Activated naive CD4-positive, alpha-beta T cell treated with anti-CD3 and anti-CD28 coated beads, Interleukin-2, amount 50 U/mL, for 72 hours (primary cell): ENCODE results near the gene UNC79. TPM values are rescaled to one million over a fixed set of nuclear protein-coding genes. Genes with fewer than 3 reads are reported as not detected.
"Not testable (repeated sequence)": the region's sequence is repeated elsewhere in the genome, so short reads cannot be mapped to it uniquely, and the experiment has no call there.

ENCODE experiments used
- ATAC-seq, 2 donors: fragments of 150-1000 bp; cut with Tn5 transposase; 2 replicates each; pipeline ENCODE4 v1.10.0; 2021; ENCODE audit warnings: mild to moderate bottlenecking in 2 of 2, moderate library complexity in 2 of 2
- DNase-seq, 2 donors: peaks; one replicate each; pipeline ENCODE4 v3.0.0; 2021 to 2022; ENCODE audit warnings: low spot score in 2 of 2
- H3K27ac Mint-ChIP-seq, 2 donors: one replicate each; pipeline ENCODE4 v1.8.0; 2022; ENCODE audit warnings: mild to moderate bottlenecking in 2 of 2, mixed read lengths in 2 of 2
- H3K36me3 Mint-ChIP-seq, 2 donors: one replicate each; pipeline ENCODE4 v1.8.0; 2022; ENCODE audit warnings: mixed read lengths in 2 of 2
- H3K9me3 Mint-ChIP-seq, 2 donors: one replicate each; pipeline ENCODE4 v1.8.0; 2022; ENCODE audit warnings: mixed read lengths in 2 of 2
- total RNA-seq, 2 donors: library from RNA; stranded (reverse); gene quantifications; one replicate each; pipeline ENCODE4 v1.2.3, GENCODE V29; 2022

Gene UNC79
- total RNA-seq: under 1 TPM in 1 of 2 donors, not detected in 1; 0.02 TPM

DNA sequence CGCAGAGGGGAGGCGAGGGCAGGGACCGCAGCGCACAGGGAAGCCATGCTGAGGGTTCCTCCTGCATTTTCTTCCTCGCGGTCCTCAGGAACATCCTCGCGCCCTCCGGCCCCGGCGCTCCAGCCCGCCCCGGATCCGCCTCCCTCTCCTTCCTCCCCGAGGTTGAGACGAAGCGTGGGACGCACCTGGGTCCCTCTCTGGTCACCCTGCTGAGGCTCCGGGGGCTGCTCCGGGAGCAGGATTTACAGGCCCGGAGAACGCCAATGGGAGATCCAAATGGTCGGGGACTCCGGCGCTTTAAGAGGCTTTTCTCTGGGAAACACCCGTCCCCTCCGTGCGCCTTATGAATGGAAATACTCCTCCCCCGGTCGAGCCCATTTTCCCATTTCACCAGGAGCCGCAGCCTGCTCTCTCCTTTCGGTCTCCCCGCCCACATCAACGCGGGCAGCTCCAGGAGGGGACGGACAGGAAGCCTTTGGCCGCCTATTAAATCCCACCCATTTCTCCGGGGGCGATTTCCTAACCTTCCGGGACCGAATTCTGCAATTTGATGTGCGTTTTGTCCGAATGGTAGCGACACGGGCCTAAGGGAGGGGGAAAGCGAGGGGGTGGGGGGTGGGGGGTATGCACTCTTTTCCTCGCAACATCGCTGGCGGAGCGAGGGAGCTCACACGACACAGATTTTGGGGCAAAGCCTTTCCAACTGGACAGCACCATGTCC lies at the start of gene UNC79:
UNC79 (plus strand) TSS at position 625 of the 721 bp plus-strand sequence; CDS start at position 716, 91 bp downstream.
- Mint-ChIP-seq H3K27ac (no peak within 1 kb of the TSS), H3K36me3 (peaks cover 9 to 10% of the 10 kb centered on the region in 2 donors), H3K9me3 (peaks cover 8 to 19% of the 10 kb centered on the region in 2 donors)
- ATAC-seq (no peak), DNase-seq (no peak)

DNA sequence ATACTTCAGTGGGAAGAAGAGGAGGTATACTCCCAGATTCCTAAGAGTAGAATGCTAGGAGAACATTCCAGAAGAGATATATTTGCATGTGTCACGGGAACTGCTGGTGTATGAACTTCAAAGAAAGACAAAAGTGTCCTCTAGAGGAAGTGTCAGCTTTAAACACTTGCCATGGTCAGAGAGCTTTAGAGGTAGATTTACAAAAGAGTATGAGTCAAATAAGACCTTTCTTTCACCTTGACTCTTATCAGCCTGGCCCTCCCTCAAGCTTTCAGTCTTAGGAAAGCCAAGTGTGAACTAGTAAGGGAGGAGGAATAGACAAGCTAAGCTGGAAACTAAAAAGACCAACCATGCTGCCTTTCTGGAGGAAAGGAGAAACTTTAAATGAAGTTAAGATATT lies 49.1 kb upstream of the UNC79 start:
- Mint-ChIP-seq H3K36me3 (no peaks in the 10 kb centered on the region), H3K27ac (no peak overlapping the region), H3K9me3 (no peaks in the 10 kb centered on the region)
- no peak for DNase-seq
- ATAC-seq: no peak

DNA sequence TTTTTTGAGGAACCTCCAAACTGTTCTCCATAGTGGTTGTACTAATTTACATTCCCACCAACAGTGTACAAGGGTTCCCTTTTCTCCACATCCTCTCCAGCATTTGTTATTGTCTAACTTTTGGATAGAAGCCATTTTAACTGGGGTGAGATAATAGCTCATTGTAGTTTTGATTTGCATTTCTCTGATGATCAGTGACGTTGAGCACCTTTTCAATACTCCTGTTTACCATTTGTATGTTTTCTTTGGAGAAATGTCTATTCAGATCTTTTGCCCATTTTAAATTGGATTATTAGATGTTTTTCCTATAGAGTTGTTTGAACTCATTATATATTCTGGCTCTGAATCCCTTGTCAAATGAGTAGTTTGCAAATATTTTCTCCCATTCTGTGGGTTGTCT lies 46.5 kb upstream of the UNC79 start:
- H3K36me3 Mint-ChIP-seq, H3K27ac Mint-ChIP-seq, DNase-seq, ATAC-seq, H3K9me3 Mint-ChIP-seq: not testable (repeated sequence)

DNA sequence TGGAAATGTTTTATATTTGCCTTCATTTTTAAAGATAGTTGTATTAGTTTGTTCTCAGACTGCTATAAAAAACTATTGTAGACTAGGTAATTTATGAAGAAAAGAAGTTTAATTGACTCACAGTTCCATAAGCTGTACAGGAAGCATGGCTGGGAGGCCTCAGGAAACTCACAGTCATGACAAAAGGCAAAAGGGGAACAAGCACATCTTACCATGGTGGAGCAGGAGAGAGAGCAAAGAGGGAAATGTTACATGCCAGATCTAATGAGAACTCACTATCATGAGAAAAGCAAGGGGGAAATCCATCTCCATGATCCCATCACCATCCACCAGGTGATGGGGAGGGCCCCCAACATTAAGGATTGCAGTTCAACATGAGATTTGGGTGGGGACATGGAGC lies 35.5 kb upstream of the UNC79 start:
- Mint-ChIP-seq H3K36me3 (peaks cover 0 to 13% of the 10 kb centered on the region in 2 donors), H3K9me3 (peaks cover 13 to 17% of the 10 kb centered on the region in 2 donors), H3K27ac (no peak overlapping the region)
- DNase-seq: no peak
- ATAC-seq: no peak

DNA sequence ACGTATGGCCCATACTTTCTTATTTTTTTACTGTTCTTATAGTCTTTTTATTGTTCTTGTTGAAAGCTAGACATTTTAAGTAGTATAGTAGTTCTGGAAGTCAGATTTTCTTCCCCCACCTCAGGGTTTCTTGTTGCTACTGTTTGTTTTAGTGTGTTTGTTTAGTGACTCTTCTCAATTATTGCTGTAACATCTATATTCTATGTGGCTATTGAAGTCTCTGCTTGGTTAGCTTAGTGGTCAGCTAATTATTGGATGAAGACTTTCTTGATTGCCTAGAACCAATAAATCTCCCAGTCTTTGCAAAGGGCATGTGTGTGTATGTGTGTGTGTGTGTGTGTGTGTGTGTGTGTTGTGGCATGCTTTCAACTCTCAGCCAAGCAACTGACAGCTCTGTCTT lies 34.3 kb upstream of the UNC79 start:
- Mint-ChIP-seq H3K27ac (no peak overlapping the region), H3K36me3 (peaks cover 0 to 13% of the 10 kb centered on the region in 2 donors), H3K9me3 (peaks cover 13 to 17% of the 10 kb centered on the region in 2 donors)
- ATAC-seq: no peak
- DNase-seq: no peak

DNA sequence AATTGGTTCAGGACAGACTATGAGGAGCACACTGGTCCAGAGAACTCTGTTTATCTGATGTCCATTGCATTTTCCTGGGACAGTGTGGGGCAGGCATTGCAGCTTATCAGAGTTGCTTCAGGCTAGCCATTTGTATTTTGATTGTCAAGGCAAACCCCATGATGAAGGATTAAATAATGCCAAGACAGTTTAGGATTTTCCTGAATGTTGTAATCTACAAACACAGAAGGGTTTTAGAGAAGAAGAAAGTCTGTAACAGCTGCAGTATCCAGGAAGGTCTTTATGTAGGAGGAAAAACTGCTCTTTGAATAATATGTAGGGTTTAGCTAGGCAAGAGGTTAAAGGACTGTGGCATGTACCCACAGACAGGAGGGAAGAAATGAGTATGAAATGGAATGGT lies 32.2 kb upstream of the UNC79 start:
- Mint-ChIP-seq H3K36me3 (peaks cover 0 to 13% of the 10 kb centered on the region in 2 donors), H3K27ac (no peak overlapping the region), H3K9me3 (peaks cover 13 to 17% of the 10 kb centered on the region in 2 donors)
- no peak for DNase-seq
- no peak for ATAC-seq

DNA sequence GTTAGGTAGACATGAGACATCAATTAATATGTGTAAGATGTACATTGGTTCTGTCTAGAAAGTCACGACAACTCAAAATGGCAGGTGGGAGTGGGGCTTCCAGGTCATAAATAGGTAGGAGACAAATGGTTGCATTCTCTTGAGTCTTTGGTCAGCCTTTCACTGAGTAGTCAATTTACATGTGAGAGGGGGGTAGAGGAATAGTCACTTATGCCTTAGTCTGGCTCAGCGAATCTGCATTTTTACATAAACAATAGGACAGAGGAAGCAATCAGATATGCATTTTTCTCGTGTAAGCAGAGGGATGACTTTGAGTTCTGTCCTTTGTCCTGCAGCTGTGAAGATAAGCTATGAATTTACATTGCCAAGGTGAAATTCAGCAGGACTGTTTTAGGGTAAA lies 27.8 kb upstream of the UNC79 start:
- H3K36me3 Mint-ChIP-seq: peaks cover 0 to 7% of the 10 kb centered on the region in 2 donors
- peaks cover 3 to 7% of the 10 kb centered on the region in 2 donors for H3K9me3 Mint-ChIP-seq
- no peak for DNase-seq
- no peak for ATAC-seq
- H3K27ac Mint-ChIP-seq: no peak overlapping the region

DNA sequence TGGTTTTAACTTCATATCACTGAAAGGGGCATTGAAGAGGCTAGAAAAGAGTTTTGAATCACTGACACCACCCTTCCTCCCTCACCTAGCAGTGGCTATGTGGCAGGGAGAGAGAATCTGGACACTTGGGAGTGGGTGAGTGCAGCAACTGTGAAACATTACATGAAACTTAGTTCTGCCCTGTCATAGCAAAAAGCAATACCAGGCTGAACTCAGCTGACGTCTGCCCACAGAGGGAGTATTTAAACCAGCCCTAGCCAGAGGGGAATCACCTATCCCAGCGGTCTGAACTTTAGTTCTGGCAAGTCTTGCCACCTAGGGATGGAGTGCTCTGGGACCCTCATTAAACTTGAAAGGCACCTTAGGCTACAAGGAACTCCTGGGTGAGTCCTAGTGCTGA lies 20.7 kb upstream of the UNC79 start:
- peaks cover 10 to 11% of the 10 kb centered on the region in 2 donors for H3K9me3 Mint-ChIP-seq
- no peak overlapping the region for H3K27ac Mint-ChIP-seq
- peaks cover 0 to 8% of the 10 kb centered on the region in 2 donors for H3K36me3 Mint-ChIP-seq
- no peak for DNase-seq
- ATAC-seq: no peak

DNA sequence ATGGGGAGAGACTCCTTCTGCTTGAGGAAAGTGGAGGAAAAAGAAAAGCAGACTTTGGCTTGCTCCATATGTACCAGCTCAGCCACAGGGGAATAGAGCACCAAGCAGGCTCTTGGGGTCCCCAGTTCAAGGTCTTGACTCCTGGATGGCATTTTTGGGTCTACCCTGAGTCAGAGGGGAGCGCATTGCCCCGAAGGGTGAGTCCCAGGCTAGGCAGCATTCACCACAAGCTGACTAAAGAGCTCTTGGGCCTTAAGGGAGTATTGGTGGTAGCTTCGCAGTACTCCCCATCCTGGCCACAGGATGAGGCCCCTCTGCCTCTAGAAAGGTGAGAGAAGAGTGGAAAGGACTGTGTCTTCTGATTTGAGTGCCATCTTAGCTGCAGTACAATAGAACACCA lies 19.8 kb upstream of the UNC79 start:
- no peak for DNase-seq
- no peak for ATAC-seq
- peaks cover 0 to 8% of the 10 kb centered on the region in 2 donors for H3K36me3 Mint-ChIP-seq
- H3K27ac Mint-ChIP-seq: no peak overlapping the region
- peaks cover 10 to 11% of the 10 kb centered on the region in 2 donors for H3K9me3 Mint-ChIP-seq

DNA sequence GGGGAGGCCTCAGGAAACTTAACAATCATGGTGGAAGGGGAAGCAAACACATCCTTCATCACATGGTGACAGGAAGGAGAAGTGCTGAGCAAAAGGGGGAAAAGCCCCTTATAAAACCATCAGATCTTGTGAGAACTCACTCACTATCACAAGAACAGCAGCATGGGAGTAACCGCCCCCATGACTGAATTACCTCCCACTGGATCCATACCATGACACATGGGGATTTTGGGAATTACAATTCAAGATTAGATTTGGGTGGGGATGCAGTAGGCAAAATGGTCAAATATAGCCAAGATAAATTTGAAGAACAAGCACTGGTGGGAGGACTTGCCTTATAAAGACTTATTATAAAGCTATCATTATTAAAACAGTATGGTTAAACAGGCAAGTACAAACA lies 5.6 kb upstream of the UNC79 start:
- not testable (repeated sequence) for H3K27ac Mint-ChIP-seq, ATAC-seq, DNase-seq
- Mint-ChIP-seq H3K36me3 (peaks cover 7 to 12% of the 10 kb centered on the region in 2 donors), H3K9me3 (peaks cover 13 to 23% of the 10 kb centered on the region in 2 donors)

DNA sequence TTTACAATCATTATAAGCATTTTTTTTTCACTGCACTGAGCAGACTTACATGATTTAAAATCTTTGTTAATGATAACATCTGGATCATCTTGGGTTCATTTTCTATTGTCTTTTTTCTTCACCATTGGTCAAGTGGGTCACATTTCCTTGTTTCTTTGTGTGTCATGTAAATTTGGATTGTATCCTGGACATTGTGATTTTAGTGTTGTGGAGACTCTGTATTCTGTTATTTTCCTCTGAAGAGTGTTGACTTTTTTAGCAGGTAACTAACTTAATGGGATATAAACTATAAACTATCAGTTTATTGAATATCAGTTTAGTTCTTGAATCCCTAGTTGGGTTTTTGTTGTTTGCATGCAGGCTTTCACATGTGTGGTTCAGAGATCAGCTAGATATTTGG lies 4.0 kb upstream of the UNC79 start:
- H3K36me3 Mint-ChIP-seq: peaks cover 9 to 14% of the 10 kb centered on the region in 2 donors
- DNase-seq: no peak
- peaks cover 13 to 23% of the 10 kb centered on the region in 2 donors for H3K9me3 Mint-ChIP-seq
- ATAC-seq: no peak
- no peak overlapping the region for H3K27ac Mint-ChIP-seq

DNA sequence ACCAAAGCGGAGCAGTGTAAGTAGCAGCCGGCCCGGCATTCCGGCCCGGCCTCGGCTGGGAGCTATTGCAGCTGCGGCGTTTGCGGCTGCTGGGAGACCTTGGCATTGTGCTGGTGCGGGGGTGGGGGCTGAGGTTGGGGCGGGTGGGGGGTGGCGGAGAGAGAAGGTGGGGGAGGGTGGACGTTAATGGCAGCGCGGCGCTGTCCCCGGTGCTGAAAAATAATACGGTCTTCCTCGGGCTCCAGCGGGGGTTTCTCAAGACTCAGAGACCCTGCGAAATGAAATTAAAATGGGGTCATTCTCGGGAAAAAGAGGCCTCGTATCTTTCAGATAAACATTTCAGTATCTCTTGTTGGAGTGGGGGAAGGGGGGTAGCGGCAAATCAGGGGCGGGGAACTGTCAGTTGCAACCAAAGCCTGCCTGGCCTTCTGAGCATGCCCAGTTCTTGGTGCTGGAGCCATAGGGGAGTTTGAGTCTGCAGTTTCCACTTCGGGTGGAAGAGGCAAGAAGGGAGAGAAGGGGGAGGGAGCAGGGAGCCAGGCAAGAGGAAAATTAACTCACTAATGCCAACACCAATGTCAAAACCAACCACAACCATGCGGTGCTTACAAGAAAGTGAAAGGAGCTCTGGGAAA lies 414 bp downstream of the UNC79 start:
- Mint-ChIP-seq H3K36me3 (peaks cover 9 to 10% of the 10 kb centered on the region in 2 donors), H3K9me3 (peaks cover 8 to 19% of the 10 kb centered on the region in 2 donors), H3K27ac (no peak overlapping the region)
- no peak for ATAC-seq
- no peak for DNase-seq

DNA sequence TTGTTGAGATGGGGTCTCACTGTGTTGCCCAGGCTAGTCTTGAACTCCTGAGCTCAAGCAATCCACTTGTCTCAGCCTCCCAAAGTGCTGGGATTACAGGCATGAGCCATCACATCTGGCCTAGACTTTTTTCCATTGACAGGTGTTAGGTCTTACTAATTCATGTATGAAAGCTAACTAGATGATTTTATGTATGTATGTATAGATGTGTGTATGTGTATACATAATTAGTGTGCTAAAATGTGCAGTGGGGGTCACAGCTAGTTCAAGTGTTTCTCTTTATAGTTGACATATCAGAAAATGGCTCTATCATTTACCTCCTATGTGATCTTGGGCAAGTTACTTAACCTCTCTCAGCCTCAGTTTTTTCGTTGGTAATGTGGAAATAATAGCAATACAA lies 23.5 kb downstream of the UNC79 start:
- Mint-ChIP-seq H3K9me3 (no peaks in the 10 kb centered on the region), H3K36me3 (no peaks in the 10 kb centered on the region), H3K27ac (no peak overlapping the region)
- DNase-seq (no peak), ATAC-seq (no peak)

DNA sequence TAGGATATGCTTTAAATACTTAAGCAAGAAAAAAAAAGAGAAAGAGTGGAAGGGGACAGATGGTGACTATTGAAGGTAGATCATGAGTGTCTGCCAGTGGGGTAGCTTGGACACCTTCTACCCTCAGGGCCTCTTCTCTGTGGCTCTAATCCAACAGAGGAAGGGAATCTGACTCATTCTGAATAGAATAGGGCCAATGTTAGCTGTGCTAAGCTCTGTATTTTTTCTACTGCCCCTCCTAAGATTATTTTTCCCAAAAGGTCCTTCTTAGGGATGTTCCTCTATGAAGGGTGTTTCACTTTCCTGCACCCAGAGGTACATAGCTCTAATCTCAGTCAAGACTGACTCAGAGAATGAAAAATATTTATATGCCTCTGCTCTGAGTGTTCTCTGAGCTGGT lies 25.6 kb downstream of the UNC79 start:
- ATAC-seq: no peak
- DNase-seq: no peak
- H3K9me3 Mint-ChIP-seq: no peaks in the 10 kb centered on the region
- H3K36me3 Mint-ChIP-seq: no peaks in the 10 kb centered on the region
- H3K27ac Mint-ChIP-seq: no peak overlapping the region

DNA sequence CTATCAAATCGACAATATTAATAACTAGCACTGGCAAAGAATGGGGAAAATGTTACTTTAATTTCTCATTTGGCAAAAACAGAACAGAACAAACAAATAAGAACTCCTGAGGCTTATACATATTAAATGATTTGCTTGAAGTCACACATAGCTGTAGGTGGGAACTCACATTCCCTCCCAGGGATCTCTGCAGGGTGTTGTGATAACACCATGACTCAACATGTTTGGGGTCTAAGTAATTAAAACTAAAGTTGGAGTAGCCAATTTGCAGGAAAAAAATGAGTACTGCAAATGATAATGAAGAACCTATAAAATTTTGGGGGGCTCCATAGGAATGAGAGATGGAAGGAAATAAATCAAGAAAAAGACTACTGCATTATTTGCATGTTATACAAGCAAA lies 27.5 kb downstream of the UNC79 start:
- Mint-ChIP-seq H3K27ac (no peak overlapping the region), H3K36me3 (no peaks in the 10 kb centered on the region), H3K9me3 (no peaks in the 10 kb centered on the region)
- no peak for DNase-seq
- ATAC-seq: no peak

DNA sequence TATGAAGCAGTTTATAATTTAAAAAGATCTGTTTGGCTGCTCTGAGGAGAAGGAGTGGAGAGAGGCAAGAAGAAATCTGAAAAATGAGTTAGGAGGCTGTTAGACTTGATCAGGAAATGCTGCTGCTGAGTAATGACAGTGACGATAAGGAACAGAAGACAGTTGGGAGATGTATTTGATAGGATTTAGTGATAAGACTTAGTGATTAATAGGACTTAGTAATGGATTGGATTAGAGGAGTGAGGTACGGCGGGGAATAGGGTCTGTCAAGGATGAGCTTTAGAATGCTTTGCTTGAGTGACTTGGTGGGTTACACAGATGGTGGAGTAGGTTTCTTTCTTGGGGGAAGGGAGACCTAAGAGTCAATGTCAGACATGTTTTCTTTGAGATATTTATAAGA lies 31.7 kb downstream of the UNC79 start:
- DNase-seq: no peak
- no peak overlapping the region for H3K27ac Mint-ChIP-seq
- no peaks in the 10 kb centered on the region for H3K36me3 Mint-ChIP-seq
- H3K9me3 Mint-ChIP-seq: no peaks in the 10 kb centered on the region
- ATAC-seq: no peak

DNA sequence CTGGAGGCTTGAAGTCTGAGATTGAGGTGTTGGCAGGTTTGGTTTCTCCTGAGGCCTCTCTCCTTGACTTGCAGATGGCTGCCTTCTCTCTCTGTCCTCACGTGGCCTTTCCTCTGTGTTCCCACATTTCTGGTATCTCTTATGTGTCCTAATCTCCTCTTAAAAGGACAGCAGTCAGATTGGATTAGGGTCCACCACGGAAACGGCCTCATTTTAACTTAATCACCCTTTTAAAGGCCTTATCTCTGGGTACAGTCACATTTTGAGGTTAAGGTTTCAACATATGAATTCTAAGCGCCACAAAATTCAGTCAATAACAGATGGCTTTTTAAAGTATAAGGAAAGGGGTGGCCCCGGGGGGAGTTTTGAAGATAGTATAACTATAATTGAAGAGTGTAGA lies 33.5 kb downstream of the UNC79 start:
- Mint-ChIP-seq H3K27ac (no peak overlapping the region), H3K36me3 (no peaks in the 10 kb centered on the region), H3K9me3 (no peaks in the 10 kb centered on the region)
- DNase-seq (no peak), ATAC-seq (no peak)

DNA sequence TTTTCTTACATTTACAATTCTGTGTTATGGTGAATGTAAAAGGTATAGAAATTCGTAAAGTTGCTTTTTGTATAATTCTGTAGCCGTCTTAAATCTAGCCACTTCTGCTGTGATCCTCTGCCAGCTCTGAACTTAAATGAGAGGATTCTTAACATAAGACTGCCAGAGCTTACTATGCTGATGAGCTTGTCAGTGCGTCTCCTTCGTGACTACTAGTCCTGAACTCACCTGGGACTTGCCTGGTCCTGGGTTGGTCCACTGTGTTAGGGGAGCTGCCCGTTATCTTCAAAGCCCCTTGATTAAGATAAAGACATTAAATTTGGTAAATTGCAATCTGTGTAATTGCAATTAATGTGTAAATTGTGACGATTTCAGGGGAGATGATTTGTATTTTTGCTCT lies 44.7 kb downstream of the UNC79 start:
- ATAC-seq (no peak), DNase-seq (no peak)
- Mint-ChIP-seq H3K9me3 (no peaks in the 10 kb centered on the region), H3K36me3 (no peaks in the 10 kb centered on the region), H3K27ac (no peak overlapping the region)
